ENCODE results near the gene ZNF500.
A peak's percentile ranks its signal among the peaks of the same experiment; 100 is the strongest.

The ZNF500 gene

GRCh38 chr16:4768549-4769305, 1.8 kb upstream of the ZNF500 start:
- peak; percentile 92 for DNase-seq

GRCh38 chr16:4767872-4768548, 1.0 kb upstream of the ZNF500 start:
- no peak for DNase-seq

DNA sequence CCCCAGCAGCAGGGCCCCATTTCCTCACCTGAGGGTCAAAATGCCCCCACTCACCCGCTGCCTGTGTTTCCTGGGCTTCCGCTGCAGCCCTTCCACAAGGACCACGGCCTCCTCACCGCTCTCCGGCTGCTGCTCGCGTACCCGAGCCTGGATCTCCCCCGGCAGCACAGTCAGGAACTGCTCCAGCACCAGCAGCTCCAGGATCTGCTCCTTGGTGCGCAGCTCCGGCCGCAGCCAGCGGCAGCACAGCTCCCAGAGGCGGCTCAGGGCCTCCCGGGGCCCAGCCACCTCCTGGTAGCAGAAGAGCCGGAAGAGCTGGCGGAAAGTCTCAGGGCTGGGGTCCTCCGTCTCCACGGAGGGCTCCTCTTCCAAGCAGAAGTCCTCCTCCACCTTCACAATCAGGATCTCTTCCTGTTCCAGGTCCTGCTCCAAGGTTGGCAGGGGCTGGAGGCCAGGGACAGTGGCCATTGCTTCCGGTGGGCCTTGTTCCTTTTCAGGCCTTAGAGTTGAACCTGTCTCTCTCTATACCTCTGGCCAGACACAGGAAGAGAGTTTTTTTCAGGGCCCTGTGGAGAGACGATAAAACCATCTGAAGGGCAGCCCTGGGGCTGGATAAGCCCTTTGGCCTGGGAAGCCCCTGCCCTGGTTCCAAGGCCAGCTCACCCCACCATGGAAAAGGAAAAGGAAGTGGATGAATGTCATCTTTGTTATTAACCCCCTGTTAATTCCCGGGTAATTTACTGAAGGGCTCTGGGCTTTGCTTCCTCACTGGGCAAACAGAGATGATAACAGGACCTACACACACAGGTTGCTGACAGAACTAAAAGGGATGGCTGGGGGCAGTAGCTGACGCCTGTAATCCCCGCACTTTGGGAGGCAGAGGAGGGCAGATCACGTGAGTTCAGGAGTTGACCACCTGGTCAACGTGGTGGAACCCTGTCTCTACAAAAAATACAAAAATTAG, 1.2 kb downstream of the ZNF500 start:
- DNase-seq = no peak

DNA sequence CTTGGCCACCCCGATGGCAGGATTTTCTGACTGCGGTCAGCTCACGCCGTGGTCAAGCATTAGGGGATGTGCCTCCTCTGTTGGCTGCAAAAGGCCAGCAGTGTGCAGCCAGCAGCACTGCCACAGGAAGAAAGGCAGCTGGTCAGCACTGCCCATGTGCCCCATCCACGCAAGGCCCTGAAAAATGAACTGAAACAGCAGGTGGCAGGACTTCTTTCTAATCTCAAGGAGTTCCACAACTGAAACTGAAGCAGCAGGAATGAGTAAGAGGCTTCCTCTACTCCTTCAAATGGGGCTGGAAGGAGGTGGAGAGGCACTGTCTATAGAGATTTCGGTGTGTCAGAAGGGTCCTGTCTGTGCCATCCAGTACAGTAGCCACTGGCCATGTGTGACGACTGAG, 3.2 kb downstream of the ZNF500 start:
- no peak for DNase-seq

DNA sequence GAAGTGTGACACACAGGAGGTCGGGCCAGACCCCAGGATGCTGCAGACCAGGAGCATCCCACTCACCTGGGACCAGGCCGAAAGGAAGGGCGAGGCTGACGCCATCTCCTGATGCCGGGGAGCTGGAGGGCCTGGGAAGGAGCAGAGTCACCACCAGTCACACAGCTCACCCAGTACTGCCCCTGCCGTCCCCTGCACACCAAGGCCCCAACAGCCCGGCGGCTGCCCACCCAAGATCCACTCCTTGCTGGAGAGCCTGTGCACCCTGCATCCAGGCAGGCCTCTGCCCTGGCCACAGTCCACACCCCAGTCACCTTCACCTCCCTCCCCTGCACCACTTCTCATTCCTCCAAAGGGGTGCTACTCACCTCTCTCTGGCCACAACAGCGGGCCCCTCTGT, 4.8 kb downstream of the ZNF500 start:
- DNase-seq = no peak

DNA sequence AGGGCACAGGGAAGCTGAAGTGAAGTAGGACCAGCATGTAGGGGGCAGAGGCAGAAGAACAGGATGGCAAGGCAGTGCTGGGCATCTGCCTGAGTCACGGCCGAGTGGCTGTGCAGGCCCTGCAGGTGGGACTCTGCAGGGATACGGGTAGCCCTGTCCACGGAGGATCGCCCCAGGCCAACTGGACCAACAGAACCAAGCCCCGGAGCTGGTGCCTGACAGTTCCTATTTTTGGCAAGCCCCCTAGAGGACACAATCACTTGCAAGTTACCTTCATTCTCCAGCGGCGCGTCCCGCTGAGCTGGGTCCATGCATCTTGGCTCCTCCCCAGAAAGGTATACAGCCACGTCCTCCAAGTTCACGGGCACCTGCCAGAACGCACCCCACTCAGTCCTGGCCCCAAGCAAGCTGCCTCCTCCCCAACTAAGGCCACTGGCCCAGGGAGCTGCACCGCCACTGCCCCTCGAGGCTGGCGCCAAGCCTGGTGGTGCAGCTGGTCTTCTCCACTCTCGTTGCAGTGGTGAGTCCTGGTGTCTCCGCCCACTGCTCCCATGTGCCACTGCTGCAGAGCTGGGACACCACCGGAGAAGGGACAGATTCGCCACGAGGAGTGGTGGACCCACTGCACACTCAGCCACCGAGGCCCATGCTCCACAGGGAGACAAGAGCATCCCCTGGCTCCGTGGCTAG, 6.6 kb downstream of the ZNF500 start:
- no peak for DNase-seq

GRCh38 chr16:4755687-4756086, 11.3 kb downstream of the ZNF500 start:
- no peak for DNase-seq

DNA sequence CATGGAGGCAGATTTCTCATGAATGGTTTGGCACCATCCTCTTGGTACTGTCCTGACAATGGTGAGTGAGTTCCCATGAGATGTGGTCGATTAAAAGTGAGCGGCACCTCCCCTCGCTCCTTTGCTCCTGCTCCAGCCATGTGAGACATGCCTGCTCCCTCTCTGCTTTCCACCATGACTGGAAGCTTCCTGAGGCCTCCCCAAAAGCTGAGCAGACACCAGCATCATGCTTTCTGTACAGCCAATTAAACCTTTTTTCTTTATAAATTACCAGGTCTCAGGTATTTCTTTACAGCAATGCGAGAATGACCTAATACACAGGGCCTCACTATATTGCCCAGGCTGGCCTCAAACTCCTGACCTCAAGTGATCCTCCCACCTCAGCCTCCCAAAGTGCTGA, 12.1 kb downstream of the ZNF500 start:
- DNase-seq = no peak

DNA sequence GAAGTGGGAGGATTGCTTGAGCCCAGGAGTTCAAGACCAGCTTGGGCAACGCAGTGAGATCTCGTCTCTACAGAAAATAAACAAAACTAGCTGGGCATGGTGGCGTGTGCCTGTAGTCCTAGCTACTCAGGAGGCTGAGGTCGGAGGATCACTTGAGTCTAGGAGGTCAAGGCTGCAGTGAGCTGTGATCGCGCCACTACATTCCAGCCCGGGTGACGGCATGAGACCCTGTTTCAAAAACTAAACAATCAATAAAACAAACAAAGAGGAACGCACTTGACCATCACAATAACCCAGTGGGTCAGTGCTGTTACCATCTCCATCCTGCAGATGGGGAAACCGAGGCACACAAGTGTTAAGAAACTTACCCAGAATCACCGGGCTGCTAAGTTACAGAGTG, 13.7 kb downstream of the ZNF500 start:
- no peak for DNase-seq

DNA sequence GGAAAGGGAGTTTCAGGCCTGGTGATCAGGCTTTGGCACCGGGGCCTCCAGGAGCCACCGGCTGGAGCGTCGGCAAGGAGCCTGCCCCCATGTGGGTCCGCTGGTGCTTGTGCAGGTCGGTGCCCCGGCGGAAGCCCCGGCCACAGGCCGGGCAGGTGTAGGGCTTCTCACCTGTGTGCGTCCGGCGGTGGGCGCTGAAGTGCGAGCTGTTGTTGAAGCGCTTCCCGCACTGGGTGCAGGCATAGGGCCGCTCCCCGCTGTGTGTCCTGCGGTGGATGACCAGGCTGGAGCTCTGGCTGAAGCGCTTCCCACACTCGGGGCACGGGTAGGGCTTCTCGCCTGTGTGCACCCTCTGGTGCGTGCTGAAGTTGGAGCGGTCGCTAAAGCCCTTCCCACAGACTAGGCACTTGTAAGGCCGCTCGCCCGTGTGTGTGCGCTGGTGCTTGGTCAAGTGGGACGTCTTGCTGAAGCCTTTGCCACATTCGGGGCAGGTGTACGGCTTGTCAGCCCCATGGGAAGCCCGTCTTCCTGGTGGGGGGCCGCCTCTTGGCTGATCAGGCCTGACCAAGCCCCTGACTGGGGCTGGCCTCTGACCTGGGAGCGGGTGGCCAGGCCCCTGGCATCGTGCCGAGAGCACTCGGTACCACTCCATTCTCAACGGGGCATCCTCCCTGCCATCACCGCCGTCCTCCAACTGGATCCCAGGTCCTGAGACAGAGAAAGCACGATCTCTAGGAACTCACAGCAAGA, 14.4 kb downstream of the ZNF500 start:
- DNase-seq = no peak

- DNase-seq = no peak
Measured at GRCh38 chr16:4750896-4751295, 16.1 kb downstream of the ZNF500 start.

GRCh38 chr16:4749700-4750257, 17.2 kb downstream of the ZNF500 start:
- DNase-seq = no peak

- no peak for DNase-seq
Measured at GRCh38 chr16:4748682-4749411, 18.1 kb downstream of the ZNF500 start.

DNA sequence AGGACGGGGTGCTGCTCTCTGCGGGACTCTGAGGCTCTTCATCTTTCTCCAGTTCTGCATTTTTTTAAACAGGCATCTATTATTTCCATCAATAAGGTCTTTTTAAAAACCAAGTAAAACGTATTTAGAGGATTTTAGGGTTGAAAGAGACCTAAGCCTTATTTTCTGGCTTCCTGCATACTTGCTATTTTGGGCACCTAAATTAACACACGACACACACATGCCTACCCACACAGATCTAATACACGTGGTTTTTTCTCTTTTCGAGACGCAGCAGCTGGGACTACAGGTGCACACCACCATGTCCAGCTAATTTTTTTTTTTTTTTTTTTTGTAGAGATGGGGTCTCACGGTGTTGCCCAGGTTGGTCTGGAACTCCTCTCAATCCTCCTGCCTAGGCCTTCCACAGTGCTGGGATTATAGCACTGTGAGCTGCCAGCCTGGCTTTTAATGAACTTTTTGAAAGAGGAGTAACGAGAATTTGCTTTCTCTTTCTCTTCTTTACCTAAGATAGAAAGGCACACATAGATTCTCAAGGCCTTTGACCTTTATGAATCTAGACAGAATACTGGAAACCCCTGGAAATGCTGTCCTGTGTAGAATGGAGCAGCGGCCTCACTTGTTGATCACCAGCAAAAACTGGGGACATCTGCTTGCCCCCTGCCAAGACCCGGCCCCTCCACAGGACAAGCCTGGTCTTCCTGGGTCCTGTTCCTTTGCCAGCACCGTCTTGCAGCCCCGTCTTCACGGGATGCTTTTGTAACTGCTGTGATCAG, 18.9 kb downstream of the ZNF500 start:
- DNase-seq = no peak

DNA sequence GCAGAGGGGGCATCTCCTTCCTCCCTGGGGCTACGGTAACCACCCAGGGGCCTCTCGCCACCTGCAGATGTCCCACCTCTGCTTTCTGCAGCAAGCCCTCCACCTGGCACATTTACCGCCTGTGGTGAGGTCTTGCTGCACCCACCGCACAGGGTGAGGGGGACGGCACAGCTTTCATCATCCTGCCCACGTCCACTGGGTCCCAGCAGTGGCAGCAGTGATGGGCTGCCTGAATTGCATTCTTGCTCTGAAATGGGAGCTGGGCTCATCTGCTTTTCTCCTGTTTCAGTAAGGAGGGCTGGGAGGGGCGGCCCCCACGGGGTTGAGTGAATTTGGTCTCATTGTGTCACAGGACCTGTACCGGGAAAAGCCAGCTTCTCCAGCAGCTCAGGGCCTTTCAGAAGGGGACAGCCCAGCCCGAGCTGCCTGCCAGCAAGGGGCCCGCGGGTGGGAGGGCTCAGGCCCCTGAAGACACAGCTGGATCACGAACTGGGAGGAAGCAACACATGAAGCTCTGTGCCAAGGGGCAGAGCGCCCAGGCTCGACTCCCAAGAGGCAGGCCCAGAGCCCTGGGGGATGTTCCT, 19.9 kb downstream of the ZNF500 start:
- DNase-seq = no peak

DNA sequence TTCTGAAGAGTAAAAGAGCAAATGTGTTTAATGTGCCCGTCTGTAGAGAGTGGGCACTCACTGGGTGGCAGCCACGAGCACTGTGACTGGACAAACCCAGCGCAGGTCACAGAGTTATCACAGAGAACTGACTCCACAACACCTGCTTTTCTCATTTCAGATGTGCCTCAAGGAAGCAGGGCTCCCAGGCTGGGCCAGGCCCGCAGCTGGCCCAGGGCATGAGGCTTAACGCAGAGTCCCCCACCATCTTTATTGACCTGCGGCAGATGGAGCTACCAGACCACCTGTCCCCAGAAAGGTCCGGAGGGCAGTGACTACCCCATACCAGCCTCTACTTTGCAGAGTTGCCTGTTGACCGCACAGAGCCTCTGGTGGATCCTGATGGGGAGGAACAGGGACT, 20.7 kb downstream of the ZNF500 start:
- DNase-seq = no peak

- no peak for DNase-seq
Measured at GRCh38 chr16:4745274-4745569, 21.7 kb downstream of the ZNF500 start.

- no peak for DNase-seq
Measured at GRCh38 chr16:4744555-4745273, 22.2 kb downstream of the ZNF500 start.

DNA sequence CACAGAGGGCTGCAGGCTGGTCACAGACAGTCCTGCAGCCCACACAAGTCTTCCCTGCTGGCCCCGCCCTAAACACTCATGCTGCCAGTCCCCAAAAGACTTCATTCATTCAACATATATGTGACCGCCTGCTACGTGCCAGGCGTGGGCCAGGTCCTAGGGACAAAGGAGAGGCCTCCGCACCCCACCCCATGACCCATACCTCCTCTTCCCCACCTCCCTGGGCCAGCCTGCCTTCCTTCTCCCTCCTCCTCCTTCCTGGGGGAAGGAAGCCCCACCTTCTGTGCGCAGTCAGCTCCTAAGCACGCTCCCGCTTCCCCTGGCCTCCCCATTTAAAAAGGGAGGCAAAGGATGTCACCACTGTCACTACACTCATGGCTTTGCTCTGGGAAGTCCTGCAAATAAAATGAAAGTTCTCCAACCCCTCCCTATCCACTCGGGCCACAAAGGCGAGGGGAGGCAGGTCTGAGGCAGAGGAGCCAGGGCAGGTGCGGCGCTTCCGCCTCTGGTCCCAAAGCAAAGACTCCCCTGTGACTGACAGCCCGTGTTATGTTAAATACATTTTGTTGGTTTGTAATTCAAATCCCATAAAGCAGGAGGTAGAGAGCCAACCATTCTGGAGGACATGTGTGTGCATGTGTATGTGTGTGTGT, 23.6 kb downstream of the ZNF500 start:
- no peak for DNase-seq

All from T1000 (cell line).